Glomerular visceral epithelial cell (primary cell): ENCODE results near the gene USH1C.

ENCODE experiments used
- DNase-seq: peaks from one replicate; pipeline ENCODE4 v3.0.0-alpha.2; 2016; ENCODE audit errors: extremely low spot score

Gene USH1C

DNA sequence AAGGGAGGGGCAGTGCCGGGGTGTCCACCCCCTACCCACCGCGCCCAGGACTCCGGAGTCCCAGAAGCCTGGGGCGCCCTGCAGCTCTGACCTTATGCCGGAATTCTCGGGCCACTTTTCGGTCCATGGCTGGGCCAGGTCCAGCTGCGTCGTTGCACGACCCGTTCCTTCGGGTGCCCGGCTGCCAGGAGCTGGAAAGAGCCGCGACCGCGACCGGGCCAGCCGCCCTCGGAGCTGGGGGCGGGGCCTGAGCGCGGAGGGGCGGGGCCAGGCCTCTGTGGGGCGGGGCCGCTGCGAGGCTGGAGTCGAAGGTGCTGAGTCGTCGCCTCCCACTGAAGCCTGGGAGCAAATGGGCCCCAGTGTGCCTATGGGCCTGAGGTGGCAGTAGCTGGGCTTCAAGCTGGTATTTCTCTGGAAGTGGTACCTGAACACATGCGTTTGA is at the start of gene USH1C:
USH1C (minus strand) TSS at position 236 of the 442 bp plus-strand sequence; CDS start at position 127, 109 bp downstream.
- no peak for DNase-seq

- no peak for DNase-seq
These were observed 49.4 kb upstream of the USH1C start for GRCh38 chr11:17593466-17594245.

GRCh38 chr11:17591293-17591692 is 47.1 kb upstream of the USH1C start:
- no peak for DNase-seq

- DNase-seq: no peak
These were observed 46.2 kb upstream of the USH1C start for GRCh38 chr11:17590463-17590862.

- DNase-seq: no peak
These were observed 44.5 kb upstream of the USH1C start for GRCh38 chr11:17588721-17589120.

DNA sequence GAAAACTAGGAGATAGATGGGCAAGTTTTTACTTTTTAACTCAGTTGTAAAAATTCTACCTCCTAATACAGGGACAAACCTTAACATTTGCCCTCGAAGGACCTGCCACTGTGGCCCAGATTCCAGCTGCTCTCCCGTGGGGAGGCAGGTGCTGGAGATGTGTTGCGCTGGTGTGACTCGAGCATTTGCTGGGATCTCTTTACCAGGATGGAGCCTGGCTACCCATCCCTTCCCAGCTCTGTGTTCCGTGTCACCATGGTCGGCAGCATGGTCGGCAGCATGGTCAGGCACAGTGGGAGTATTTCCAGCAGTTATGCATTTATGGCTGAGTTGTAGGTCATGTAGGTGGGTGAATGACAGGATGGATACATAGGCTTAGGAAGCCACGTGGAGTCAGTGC is 44.0 kb upstream of the USH1C start:
- DNase-seq: no peak

DNA sequence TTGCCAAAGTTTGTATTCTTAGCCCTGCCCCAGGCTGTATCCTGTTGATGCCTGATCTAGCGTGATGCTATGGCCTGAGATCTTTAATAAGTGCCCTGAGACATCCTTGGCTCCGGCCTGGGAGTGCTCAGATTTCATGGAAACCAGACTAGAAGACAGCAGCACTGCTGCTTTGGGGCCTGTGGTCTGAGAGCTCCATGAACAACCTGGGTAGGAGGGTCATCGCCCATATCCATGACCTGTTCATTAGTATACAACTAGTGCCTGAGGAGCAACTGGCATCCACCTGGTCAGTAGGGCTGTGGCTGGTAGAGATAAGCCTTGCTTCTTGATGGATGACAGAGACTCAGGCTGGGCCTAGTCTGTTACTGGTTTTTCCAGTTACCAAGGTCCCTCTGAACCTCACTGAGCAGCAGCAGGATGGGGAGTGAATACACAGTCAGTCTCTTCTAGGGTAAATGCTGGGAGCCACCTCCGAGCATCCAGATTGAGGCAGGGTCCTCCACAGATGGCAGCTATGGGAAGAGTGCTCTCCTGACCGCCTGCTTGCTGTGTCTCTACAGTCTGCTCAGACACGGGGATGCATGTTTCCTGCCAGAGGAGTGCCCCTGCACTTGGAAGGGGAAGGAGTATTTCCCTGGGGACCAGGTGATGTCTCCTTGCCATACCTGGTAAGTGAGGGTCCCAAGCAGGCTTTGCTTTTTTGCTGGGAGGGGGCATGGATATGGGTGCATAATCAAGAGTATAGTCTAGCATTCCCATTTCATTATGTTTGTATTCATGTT is 41.9 kb upstream of the USH1C start:
- DNase-seq: no peak

DNA sequence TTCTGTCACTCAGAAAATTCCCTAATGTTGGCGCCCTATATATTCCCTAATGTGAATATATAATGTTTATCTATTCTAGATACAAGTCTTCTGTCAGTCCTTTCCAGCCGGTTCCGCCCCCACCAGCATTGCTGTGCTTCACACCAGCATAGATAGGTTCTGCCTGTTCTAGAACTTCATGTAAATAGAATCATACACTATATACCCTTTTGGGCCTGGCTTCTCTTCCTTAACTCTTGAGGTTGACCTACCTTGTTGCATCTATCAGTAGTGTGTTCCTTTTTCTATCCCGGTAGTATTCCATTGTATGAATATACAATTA is 37.5 kb upstream of the USH1C start:
- no peak for DNase-seq

- DNase-seq: no peak
These were observed 37.0 kb upstream of the USH1C start for GRCh38 chr11:17581036-17581731.

DNA sequence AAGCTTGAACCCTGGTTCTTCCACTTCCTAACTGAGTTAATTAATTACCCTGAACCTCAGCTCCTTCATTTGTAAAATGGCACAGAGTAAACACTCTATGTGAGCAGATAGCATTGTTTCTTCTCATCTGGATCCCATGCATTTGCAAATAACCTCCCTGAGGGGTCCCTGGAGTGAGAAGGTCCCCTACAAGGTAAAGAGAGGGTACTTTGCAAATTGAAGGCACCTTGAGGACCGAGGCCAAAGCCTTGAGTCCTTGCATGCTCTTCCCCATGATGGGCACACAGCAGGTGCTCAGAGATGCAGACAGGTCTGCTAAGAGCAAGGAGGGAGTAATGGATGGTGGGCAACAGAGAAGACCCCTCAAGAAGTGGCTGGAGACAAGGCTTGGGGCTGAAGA is 36.1 kb upstream of the USH1C start:
- no peak for DNase-seq

- DNase-seq: no peak
These were observed 35.2 kb upstream of the USH1C start for GRCh38 chr11:17579451-17579850.

DNA sequence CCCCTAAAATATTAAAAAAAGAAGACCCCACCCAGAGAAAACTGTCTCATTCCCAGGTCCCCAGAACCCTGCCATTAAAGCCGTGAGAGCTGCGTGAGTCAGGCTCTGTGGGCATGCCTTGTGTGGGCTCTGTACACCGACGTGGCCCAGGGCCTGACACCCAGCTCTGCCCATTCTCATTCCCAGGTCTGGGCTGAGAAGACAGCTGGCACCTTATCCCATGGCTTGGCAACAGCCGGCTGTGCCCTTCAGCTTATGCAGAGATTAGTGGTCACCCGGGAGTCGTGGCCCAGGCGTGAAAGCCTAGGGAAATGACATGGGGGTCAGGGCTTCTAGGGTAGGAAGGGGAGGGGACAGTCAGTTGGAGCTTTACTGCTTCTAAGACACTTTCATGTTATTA is 34.7 kb upstream of the USH1C start:
- DNase-seq: no peak

GRCh38 chr11:17578296-17578695 is 34.1 kb upstream of the USH1C start:
- no peak for DNase-seq

GRCh38 chr11:17575431-17576425 is 31.5 kb upstream of the USH1C start:
- DNase-seq: no peak

GRCh38 chr11:17574141-17575091 is 30.2 kb upstream of the USH1C start:
- DNase-seq: no peak

- no peak for DNase-seq
These were observed 29.3 kb upstream of the USH1C start for GRCh38 chr11:17573526-17573925.

DNA sequence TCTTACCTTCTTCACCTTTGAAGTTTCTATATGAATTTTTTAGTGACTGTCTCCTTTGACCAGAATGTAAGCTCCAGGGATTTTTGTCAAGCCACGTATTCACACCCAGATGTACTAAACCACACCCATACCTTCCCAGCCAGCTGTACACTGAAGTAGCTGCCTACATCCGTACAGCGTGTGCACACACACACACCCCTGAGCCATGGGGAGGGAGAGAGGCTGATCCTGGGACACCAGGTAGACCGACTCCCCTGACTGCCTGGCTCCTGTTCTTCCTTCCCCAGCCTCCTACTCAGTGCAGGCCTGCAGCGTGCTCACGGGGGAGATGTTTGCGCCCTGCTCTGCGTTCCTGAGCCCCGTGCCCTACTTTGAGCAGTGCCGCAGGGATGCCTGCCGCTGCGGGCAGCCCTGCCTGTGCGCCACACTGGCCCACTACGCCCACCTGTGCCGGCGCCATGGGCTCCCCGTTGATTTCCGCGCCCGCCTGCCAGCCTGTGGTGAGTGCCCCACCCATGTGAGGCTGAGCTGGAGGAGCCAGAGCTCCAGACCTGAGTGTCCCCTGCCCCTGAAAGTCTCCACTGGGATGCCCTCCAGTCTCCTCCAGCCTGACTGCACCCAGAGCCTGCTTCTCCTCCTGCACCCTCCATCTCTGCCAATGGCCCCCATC is 28.7 kb upstream of the USH1C start:
- DNase-seq: no peak

DNA sequence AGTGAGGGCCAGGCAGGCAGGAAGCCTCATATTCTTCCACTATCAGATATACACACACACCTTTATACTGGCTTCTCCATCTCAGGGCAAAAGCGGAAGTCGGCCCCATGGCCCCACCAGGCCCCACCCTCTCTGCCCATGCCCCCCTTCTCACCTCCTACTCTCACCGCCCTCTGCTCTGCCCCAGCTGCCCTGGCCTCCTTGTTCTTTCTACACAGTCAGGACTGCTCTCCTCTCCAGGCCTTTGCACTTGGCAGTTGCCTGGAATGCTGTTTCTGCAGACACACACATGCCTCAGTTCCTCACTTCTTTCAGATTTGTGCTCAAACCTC is 28.1 kb upstream of the USH1C start:
- DNase-seq: no peak

DNA sequence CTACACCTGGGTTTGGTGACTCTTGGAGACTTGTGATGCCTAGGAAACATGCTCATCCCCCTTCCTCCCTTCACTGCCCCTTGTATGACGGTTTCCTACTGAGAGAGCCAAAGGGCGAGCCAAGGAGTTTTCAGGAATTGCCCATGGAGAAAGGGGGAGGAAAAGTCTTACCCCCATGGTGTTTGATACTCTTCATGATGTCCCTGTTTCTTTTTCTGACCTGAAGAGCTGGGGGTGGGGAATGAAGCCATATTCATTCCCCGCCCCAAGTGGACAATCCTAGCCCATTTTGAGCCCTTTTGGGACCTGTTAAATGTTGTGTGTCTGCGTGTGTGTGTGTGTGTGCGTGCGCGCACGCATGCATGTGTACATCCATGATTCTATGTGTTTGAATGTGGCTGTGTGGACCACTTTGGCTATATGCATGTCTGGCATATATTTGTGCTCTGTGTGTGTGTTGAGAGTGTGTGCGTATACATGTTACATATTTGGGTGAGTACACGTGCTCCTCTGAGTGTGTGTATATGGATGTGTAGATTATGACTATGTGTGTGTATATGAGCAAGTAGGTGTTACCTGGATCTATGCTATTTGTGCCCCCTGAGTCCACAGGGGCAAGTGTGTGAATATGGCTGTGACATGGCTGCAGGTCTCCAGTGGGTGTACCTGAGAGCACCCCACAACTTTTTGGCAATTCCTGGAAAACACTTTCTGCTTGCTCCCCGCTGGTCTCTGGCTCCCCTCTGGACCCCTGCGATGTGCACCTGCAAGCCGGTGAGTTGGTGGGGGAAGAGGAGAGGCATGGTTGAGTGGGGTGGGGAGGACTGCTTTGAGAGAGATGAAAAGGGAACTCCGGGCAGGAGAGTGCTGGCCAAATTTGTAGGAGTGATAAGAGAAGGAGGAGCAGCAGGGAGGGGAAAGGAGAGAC is 27.5 kb upstream of the USH1C start:
- no peak for DNase-seq
